HG03457 (cell line): ENCODE measurements around the gene TNFAIP1.
"Not testable (repeated sequence)": the region's sequence is repeated elsewhere in the genome, so short reads cannot be mapped to it uniquely, and the experiment has no call there.

Experiments
- ATAC-seq: cut with Tn5 transposase; IDR thresholded peaks from one replicate; pipeline ENCODE4 v1.9.1; 2021; ENCODE audit warnings: moderate number of reproducible peaks; ENCODE audit not compliant: unreplicated experiment

The TNFAIP1 gene

DNA sequence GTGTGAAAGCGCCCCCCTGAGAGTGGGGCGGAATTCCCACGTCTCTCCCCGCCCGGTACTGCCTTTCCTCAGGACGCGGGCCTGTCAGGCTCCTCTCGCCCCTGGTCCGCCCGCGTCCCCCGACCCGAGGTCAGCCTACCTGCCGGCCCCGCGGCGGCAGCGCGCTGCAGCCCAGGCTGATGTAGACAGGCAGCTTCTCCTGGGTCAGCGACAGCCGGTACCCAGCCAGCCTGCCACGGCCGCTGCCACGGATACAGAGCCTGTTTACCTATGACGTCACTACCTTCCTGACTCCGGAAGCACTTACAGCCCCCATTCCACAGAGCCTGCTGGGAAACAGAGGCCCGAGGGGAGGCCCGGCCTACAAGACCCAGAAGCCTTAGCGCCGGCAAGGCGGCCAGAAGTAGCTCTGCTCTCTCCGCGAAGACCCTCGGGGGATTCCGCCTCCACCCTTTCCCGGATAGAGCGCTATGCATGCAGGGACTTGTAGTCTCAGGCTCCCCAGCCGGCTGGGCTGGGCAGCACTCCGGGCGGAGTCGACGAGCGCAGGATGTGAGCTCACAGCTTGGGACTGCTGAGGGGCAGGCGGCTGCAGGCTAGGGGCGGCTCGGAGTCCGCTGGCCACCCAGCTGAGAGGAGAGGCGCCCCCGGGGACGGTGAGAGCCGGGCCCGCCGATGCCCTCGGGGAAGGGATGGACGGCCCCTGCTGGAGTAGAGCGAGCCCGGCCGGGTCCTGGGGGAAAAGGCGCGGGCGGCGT, at the start of gene TNFAIP1, which contains the start of gene IFT20:
TSS of gene TNFAIP1 (plus strand) at position 561 of the 758 bp plus-strand sequence. CDS start 3,761 bp downstream, outside the sequence.
TSS of gene IFT20 (minus strand) at position 272 of the 758 bp plus-strand sequence. CDS start 3,487 bp downstream, outside the sequence.
- peak; percentile 93 for ATAC-seq

- ATAC-seq = no peak
Measured at GRCh38 chr17:28285965-28286364, 49.6 kb upstream of the TNFAIP1 start.

DNA sequence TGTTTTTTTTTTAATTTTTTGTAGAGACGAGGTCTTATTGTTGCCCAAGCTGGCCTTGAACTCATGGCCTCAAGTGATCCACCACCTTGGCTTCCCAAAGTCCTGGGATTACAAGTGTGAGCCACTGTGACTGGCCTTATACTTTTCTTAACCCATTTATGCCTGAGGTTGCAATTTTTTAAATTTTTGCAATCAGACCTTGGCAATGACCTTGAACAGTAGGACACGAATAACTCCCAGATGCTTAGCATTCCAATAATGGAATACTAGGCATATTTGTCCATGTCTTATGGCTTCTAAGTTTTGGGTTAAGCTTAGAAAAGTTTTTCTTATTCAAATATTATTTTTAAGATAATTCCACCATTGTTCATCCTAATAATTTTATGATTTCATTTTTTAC, 44.9 kb upstream of the TNFAIP1 start:
- ATAC-seq = no peak

GRCh38 chr17:28291780-28292330, 43.7 kb upstream of the TNFAIP1 start:
- no peak for ATAC-seq

DNA sequence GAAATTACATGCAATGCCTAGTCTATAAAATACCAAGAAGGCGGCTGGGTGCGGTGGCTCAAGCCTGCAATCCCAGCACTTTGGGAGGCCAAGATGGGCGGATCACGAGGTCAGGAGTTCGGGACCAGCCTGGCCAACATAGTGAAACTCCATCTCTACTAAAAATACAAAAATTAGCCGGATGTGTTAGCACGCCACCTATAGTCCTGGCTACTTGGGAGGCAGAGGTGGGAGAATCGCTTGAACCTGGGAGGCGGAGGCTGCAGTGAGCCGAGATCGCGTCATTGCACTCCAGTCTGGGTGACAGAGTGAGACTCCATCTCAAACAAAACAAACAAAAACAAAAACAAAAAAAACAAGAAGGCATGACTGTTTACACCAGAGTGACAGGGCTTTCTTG, 42.7 kb upstream of the TNFAIP1 start:
- ATAC-seq = not testable (repeated sequence)

- ATAC-seq = no peak
Measured at GRCh38 chr17:28293994-28294393, 41.6 kb upstream of the TNFAIP1 start.

DNA sequence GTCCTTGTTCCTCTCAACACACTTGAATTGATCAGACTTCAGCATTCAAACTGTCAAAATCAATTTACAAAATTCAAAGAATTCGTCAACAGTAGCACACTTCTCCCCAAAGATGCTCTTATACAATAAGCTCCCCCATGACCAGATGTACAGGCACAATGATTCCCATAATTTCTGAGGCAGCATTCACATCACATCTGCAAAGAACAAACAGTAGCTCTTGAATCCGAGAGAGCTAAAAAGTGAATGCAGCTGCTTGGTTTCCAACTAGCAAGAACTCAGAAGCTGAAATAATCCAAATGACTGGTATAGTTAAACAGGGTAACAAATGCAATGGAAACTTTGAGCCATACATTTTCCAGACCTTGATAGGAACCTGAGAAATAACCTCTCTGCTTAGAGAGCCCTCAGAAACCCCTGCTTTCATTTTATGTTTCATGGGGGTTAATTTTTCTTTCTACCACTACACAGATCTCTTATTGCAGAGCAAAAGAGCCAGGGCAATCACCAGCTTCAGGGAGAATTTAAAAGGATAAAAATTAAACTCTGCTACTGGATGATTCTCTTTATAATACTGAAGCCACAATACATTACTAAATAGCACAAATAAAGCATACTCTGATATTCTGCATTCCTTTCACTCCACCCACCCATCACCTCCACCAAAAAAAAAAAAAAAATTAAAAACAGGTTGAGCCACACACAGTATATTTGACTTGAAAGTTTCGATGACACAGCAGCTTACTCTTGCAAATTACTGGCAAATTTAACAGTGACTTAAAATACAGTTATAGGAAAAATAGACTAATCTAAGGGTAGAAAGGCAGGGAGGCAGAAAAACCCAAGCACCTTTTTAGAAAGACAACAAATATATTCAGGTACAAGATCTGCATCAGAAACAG, 39.6 kb upstream of the TNFAIP1 start:
- ATAC-seq = no peak

GRCh38 chr17:28298449-28298848, 37.1 kb upstream of the TNFAIP1 start:
- no peak for ATAC-seq

GRCh38 chr17:28306954-28307401, 28.6 kb upstream of the TNFAIP1 start:
- ATAC-seq = no peak

- no peak for ATAC-seq
Measured at GRCh38 chr17:28313841-28314240, 21.7 kb upstream of the TNFAIP1 start.

- ATAC-seq = no peak
Measured at GRCh38 chr17:28315846-28316705, 19.5 kb upstream of the TNFAIP1 start.

- ATAC-seq = no peak
Measured at GRCh38 chr17:28317099-28317965, 18.2 kb upstream of the TNFAIP1 start.

DNA sequence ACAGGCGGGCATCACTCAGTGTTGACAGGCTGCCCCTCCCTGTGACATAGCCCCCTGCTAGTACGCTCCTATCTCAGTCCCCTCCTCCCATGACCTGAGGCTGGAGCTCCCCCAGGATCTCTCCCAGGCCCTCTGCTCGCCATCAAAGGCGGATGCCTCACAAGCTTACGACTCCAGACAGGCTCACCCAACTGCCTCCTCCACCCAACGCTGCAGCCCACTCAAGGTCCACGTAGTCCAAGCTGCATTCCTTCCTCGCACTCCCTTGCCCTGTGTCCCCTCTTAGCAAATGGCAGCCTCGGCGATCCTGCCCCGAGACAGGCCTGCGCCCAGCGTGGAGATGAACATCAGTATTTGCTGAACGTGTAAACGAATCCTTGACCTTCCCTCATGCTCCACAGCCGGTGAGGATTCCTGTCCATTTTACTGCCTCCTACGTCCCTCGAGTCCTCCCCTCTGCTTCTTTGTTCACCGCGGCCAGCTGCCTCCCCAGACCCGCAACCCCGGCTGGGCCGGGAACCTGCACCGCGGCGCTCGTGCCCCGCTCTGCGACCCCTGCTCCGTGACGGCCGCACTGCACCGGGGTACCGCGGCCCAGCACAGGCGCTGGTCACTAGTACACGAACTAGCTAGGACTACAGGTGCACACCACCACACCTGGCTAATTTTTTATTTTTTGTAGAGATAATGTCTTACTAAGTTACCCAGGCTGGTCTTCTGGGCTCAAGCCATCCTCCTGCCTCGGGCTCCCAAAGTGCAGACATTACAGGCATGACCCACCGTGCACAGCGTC, 17.4 kb upstream of the TNFAIP1 start:
- ATAC-seq = peak; percentile 8

DNA sequence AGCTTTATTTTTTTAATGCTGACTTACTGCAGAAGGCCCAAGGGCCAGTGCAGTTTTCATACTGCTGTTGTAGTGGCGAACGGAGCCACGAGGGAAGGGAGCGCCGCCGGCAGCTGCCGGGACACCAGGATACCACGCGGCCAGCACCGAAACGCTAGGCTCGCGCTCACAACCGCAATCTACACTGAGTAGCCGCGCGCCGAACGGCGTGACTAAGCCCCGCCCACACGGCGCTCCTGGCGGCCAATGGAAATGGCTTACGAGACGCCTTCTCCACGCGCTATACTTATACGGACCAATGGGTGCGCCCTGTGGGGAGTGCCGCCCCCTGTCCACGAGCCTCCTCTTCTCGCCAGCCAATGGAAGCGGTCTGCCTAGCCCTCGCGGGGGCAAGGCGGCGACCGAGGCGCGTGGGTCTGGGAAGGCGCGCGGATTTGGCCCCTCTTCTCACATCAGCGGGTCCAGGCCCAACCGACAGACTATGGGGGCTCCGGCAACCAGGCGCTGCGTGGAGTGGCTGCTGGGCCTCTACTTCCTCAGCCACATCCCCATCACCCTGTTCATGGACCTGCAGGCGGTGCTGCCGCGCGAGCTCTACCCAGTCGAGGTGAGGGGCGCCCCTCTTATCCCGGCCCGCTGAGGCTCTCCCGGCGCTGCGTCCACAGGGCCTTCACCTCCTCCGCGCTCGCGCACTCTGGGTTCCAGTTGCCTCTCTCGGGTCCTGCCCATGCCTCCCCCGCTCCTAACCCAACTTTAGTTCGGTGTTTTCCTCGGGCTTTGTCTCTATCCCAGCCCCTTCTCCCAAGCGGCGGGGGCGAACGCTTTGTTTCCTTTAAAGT, 16.6 kb upstream of the TNFAIP1 start, which contains the start of gene TMEM97:
TSS of gene TMEM97 (plus strand) at position 442 of the 839 bp plus-strand sequence. CDS start at position 482, 40 bp downstream.
- peak; percentile 80 for ATAC-seq

GRCh38 chr17:28319598-28319935, 16.0 kb upstream of the TNFAIP1 start:
- no peak for ATAC-seq

- ATAC-seq = no peak
Measured at GRCh38 chr17:28320215-28321061, 15.1 kb upstream of the TNFAIP1 start.

GRCh38 chr17:28324267-28324745, 11.3 kb upstream of the TNFAIP1 start:
- no peak for ATAC-seq
